GM19397 (cell line): ENCODE results near the gene KRT2.

Experiments
- ATAC-seq: cut with Tn5 transposase; IDR thresholded peaks from one replicate; pipeline ENCODE4 v1.9.1; 2021; ENCODE audit warnings: mild to moderate bottlenecking, moderate library complexity; ENCODE audit not compliant: unreplicated experiment

Gene KRT2

GRCh38 chr12:52667509-52667908 is 15.5 kb upstream of the KRT2 start:
- ATAC-seq, result no peak

- no peak for ATAC-seq
Observed at GRCh38 chr12:52666471-52666870, 14.5 kb upstream of the KRT2 start.

GRCh38 chr12:52663420-52663819 is 11.4 kb upstream of the KRT2 start:
- ATAC-seq, result no peak

- ATAC-seq, result no peak
Observed at GRCh38 chr12:52662918-52663229, 10.9 kb upstream of the KRT2 start.

GRCh38 chr12:52662093-52662917 is 10.3 kb upstream of the KRT2 start:
- no peak for ATAC-seq

GRCh38 chr12:52661668-52662067 is 9.7 kb upstream of the KRT2 start:
- no peak for ATAC-seq

GRCh38 chr12:52660934-52661499 is 9.0 kb upstream of the KRT2 start:
- ATAC-seq, result no peak

- ATAC-seq, result no peak
Observed at GRCh38 chr12:52659951-52660350, 7.9 kb upstream of the KRT2 start.

- ATAC-seq, result no peak
Observed at GRCh38 chr12:52659395-52659794, 7.4 kb upstream of the KRT2 start.

- no peak for ATAC-seq
Observed at GRCh38 chr12:52658196-52658595, 6.2 kb upstream of the KRT2 start.

- ATAC-seq, result no peak
Observed at GRCh38 chr12:52657250-52657902, 5.4 kb upstream of the KRT2 start.

GRCh38 chr12:52656616-52657015 is 4.6 kb upstream of the KRT2 start:
- no peak for ATAC-seq

GRCh38 chr12:52655720-52656124 is 3.7 kb upstream of the KRT2 start:
- ATAC-seq, result no peak

GRCh38 chr12:52655251-52655650 is 3.2 kb upstream of the KRT2 start:
- ATAC-seq, result no peak

GRCh38 chr12:52650520-52651081 is 1.4 kb downstream of the KRT2 start:
- ATAC-seq, result no peak

GRCh38 chr12:52649066-52649465 is 2.9 kb downstream of the KRT2 start:
- no peak for ATAC-seq

GRCh38 chr12:52648012-52648550 is 3.9 kb downstream of the KRT2 start:
- no peak for ATAC-seq

GRCh38 chr12:52647601-52648000 is 4.4 kb downstream of the KRT2 start:
- ATAC-seq, result no peak

GRCh38 chr12:52646613-52647012 is 5.4 kb downstream of the KRT2 start:
- ATAC-seq, result no peak

- no peak for ATAC-seq
Observed at GRCh38 chr12:52645982-52646381, 6.0 kb downstream of the KRT2 start.

GRCh38 chr12:52645120-52645761 is 6.8 kb downstream of the KRT2 start:
- ATAC-seq, result no peak
